ENCODE measurements around the gene MYBBP1A.

DNA sequence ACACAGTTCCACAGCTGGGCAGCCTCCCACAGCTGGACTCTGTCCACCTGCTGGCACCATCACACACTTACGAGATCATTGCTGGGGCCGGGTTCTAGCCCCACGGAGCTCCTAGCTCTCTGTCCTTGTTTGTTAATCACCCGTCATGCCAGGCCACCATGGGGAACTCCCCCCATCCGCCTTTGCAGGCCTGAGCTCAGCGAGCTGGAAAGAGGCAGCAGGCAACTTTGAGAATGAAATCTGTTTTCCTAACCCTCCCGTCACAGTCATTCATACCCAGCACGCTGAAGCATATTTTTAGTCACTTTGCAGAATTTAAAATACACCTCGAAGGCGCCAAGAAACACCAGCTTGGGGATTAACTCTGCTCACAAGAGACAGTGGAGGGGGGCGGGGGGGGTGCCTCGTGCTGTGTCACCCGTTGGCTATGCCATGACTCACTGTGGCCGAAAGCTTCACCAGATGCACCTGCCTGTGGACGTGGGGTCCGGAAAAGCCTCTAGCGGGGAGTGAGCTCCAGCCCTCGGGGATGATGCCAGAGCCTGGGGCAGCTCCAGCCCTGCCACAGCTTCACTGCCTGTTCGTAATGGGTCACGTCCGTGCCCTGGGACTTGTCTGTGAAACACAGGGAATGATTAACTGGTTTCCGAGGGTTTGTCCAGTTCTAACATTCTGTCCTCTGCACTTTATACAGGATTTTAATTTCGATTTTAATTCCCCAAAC is 57.9 kb downstream of the MYBBP1A start:
- TF ChIP-seq, protein P1, sequence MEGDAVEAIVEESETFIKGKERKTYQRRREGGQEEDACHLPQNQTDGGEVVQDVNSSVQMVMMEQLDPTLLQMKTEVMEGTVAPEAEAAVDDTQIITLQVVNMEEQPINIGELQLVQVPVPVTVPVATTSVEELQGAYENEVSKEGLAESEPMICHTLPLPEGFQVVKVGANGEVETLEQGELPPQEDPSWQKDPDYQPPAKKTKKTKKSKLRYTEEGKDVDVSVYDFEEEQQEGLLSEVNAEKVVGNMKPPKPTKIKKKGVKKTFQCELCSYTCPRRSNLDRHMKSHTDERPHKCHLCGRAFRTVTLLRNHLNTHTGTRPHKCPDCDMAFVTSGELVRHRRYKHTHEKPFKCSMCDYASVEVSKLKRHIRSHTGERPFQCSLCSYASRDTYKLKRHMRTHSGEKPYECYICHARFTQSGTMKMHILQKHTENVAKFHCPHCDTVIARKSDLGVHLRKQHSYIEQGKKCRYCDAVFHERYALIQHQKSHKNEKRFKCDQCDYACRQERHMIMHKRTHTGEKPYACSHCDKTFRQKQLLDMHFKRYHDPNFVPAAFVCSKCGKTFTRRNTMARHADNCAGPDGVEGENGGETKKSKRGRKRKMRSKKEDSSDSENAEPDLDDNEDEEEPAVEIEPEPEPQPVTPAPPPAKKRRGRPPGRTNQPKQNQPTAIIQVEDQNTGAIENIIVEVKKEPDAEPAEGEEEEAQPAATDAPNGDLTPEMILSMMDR (IDR thresholded peaks at IDR 0.05 in 2 of 3, conservative IDR thresholded peaks at IDR 0.05 in 1 of 3; ENCODE audit: insufficient read depth in 2 of 3, low read depth in 1 of 3, low read length in 3 of 3) = no peak
- TF ChIP-seq TAL1 (IDR thresholded peaks at IDR 0.05) (no peak), POLR2A (conservative IDR thresholded peaks at IDR 0.05) (no peak), BRD9 (IDR thresholded peaks at IDR 0.05; ENCODE audit: low read depth, partially characterized antibody) (no peak)

Data from K562 (cell line).